GM20431 (cell line): ENCODE data around the gene NDUFA13.
"Not testable (repeated sequence)": the region's sequence is repeated elsewhere in the genome, so short reads cannot be mapped to it uniquely, and the experiment has no call there.

Experiments used
- in situ Hi-C: fragments of 300-500 bp; cut with MseI, MboI; formaldehyde crosslinking; loops from one replicate; pipeline ENCODE4 v1.15.0; 2020; ENCODE audit warnings: low sequenced_read_pairs; ENCODE audit not compliant: unreplicated experiment

NDUFA13 gene

GRCh38 chr19:19515642-19516519 lies at the start of gene NDUFA13:
Gene NDUFA13, plus strand, starts transcription at chr19:19516225. Its CDS starts 14 bp downstream, at chr19:19516239.
- in situ Hi-C loops = no loop called here

DNA sequence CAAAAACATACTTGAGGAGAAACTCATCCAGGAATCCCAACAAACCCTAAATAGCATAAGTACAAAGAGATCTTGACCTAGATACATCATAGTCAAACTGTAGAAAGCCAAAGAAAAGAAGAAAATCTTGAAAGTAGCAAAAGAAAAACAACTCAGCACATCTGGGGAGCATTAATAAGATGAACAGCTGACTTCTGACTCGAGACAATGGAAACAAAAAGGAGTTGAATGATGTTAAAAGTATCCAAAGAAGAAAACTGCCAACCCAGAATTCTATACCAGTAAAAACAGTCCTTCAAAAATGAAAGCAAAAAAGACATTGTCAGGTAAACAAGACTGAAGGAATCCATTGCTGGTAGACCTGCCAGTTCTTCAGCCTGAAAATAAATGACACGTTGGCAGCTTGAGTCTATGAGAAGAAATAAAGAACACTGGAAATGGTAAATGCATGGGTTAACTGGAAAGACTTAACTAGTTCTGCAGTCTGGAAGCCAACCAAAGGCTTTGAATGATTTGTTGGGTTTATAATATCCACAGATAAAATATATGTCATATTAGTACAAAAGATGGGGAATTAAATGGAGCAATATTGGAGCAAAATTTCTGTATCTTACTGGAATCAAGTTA lies 47.5 kb upstream of the NDUFA13 start:
- in situ Hi-C loops = no loop called here

DNA sequence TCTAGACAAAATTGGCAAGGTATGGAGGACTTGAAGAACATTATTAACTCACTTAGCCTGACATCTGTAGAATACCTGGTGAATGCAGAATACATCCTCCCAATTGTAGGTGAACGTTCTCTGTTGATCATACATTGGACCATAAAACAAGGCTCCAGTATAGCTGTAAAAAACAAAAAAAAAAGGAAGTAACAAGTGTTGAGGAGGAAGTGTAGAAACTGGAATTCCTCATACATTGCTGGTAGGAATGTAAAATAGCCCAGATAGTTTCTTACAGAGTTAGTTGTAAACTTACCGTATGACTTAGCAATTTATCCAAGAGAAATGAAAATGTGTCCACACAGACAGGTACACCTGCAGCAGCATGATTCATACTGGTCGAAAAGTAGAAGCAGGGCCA lies 45.4 kb upstream of the NDUFA13 start:
- in situ Hi-C loops = no loop called here

DNA sequence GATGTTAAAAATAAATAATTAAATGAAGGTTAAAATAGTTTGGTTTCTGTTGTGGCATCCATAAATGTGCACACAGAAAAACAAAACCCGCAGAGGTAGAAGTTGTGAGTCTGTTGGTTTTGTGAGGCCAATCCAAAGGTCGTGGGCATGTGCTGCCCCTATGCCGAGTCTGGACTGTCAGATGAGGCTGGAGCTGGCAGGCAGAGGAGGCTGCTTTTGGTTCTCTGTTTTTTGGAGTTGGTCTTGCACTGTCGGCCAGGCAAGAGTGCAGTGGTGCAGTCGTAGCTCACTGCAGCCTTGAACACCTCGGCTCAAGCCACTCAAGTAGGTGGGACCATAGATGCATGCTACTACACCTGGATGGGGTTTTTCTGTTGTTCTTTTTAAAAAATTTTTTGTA lies 44.3 kb upstream of the NDUFA13 start:
- in situ Hi-C loops = no loop called here

GRCh38 chr19:19472106-19472505 lies 43.9 kb upstream of the NDUFA13 start:
- in situ Hi-C loops = not testable (repeated sequence)

DNA sequence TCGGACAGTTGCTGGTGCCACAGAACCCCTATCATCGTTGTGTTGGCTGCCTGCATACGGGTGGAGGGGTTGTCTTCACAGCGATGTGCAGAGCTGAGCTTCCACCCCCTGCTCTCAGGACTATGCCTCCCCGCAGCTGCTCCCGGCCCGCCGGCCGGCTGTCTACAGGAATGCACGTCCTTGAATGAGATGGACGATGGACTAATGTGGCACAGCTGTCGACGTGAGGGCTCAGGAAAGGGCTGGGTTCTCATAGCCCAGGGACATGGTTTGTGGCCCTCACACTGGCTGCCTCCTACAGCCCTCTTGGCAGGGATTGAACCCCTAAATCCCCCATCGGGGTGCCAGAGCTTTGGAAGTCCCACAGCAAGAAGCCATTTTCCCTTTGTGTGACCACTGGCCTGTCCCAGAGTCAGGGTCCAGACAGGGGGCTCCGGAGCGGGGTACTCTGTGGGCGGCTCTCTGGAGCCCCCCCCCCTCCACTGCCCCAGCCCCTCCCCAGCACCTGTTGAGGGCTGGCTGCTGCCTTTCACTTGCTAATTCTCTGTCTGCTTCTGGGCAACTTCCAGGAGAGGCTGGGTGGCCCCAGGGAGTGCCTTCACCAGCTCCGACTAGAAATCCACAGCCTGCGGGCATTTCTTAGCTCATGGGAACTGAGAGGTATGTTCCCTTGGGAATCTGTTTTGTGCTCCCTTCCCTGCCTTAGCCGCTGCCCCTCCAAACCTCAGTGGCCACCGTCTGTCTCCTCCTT lies 40.8 kb upstream of the NDUFA13 start:
- in situ Hi-C loops = no loop called here

GRCh38 chr19:19475849-19476828 lies 39.9 kb upstream of the NDUFA13 start:
- in situ Hi-C loops = no loop called here

DNA sequence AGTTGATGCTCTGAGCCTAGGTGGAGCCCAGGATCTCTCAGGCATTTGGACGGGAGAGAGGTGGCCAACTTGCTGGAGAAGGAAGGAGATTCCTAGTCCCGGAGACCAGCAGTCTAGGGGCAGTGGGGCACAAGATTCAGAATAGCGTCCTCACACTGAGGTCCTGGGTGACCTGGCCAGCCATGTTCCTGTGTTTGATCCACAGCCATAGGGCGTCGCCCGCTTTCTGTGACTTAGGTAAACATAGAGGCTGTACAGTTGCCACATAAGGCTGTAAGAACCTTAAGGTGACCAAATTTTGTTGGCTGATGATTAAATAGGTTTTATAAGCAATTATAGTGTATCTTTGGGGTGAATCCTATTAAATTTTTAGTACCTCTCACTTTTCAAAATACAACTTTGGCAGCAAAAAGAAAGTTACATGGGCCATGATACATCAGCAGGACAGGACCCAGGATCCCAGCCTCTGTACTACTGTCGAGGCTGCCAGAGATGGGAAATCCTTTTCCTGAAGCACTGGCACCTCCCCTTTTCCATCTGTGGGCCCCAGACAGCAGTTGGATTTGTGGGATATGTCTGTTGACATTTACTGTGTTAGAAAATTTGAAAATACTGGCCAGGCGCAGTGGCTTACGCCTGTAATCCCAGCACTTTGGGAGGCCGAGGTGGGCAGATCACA lies 38.2 kb upstream of the NDUFA13 start:
- in situ Hi-C loops = no loop called here

GRCh38 chr19:19480688-19481087 lies 35.3 kb upstream of the NDUFA13 start:
- in situ Hi-C loops = no loop called here

DNA sequence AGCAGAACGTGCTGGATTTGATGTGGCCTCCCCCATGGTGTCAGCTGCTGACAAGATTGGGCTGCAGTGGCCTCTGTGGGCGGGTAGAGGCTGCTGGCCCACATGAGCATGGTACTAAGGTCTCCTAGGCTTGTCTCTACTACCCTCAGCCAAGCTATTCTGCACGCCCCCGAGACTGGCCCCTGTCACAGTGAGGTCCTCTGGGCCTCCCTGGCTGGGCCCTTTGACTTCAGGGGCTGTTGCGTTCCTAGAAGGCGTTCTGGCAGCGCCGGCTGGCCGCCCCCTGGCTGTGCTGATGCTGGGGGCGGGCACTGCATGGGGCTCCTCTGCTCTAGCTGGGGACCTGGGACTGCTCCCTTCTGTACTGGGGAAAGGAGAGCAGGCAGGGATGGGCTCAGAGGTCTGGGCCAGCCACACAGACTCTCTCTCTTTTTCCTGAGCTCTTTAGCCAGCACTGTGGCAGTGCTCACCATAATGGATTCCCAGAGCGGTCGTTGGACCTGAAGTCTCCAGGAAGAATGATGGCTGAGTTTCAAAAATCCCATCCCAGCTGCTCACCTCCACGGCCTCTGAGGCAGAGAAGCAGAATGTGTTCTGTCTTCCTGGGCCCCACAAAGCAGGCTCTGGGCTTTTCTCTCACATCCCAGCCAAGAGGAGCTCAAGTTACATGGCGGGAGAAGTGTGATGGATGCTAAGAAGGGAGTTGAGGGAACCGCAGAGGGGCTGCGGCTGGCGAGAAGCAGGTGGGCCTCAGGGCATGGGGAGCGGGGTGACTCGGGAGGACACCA lies 33.0 kb upstream of the NDUFA13 start:
- in situ Hi-C loops = no loop called here

DNA sequence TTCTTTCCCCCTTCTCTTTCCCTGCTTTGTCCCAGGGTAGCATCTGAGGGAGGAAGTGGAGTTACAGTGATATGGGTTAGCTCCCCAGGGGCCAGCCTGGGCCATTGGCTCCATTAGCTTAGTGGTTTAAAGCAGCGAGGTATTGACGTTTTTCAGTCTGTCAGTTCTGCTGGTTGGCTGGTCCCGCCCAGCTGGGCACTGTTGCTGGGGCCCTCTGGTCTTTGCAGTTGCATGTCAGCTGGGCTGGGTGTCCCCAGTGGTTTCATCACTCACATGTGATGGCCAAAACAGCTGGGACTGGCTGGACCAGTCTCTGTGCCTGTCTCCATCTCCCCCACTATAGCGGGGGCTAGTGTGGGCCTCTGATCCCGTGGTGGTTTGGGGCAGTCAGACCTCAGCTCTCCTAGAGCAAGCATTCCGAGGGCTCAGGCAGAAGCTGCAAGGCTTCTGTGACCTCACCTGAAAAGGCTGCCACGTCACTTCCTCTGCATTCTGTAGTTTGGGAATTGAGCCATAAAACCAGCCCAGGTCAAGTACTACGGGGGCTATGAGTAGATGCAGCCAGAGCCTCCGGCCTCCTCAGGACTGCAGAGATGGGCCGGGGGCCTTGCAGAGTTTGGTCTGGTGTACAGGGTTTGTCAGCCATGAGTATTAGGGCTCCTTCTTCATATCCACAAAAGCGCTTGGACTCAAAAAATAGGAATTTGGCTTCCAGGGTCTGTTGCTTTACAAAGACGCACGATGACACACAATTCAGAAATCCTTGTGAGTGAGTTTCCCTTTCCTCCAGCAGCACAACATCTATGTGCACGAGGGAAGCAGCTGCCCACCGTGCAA lies 30.6 kb upstream of the NDUFA13 start:
- in situ Hi-C loops = no loop called here

DNA sequence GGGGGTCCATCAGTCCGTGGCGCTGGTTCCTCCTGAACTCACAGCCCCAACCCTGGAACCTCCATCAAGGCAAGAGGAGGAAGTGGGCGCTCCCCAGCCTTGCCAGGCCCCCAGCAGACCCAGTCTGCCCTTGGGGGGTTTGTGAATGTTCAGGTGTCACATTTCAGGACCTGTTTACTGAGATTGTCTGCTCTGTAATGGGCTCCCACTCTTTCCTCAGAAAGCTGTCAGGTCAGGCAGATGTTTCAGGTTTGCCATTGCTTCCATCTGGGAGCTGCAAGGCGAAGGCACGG lies 30.1 kb upstream of the NDUFA13 start:
- in situ Hi-C loops = no loop called here

- in situ Hi-C loops = no loop called here
These were observed 29.5 kb upstream of the NDUFA13 start for GRCh38 chr19:19486343-19487076.

GRCh38 chr19:19487077-19487949 lies 28.7 kb upstream of the NDUFA13 start:
- in situ Hi-C loops = no loop called here

- in situ Hi-C loops = no loop called here
These were observed 27.8 kb upstream of the NDUFA13 start for GRCh38 chr19:19487950-19488874.
